Fibroblast of lung (primary cell): ENCODE measurements around the gene RHEB. TPM values are rescaled to one million over a fixed set of nuclear protein-coding genes. Genes with fewer than 3 reads are reported as not detected.

ENCODE experiments used
- DNase-seq, 2 donors: peaks; one replicate each; pipeline versions ENCODE4 v3.0.0 to v3.0.0-alpha.2; 2010; ENCODE audit warnings: low read depth in 2 of 2
- H2AFZ ChIP-seq: 2 replicates; pipeline ENCODE4 v1.5.1; 2012; ENCODE audit warnings: low read length, control low read depth, inconsistent platforms
- H3K27ac ChIP-seq: 2 replicates; pipeline ENCODE4 v1.5.1; 2011; ENCODE audit warnings: low read length, control low read depth; ENCODE audit not compliant: insufficient read depth
- H3K27me3 ChIP-seq: 2 replicates; pipeline ENCODE4 v1.5.1; 2011; ENCODE audit warnings: mild to moderate bottlenecking, low read length; ENCODE audit not compliant: control insufficient read depth, insufficient read depth
- H3K36me3 ChIP-seq: 2 replicates; pipeline ENCODE4 v1.5.1; 2011; ENCODE audit warnings: low read length; ENCODE audit not compliant: control insufficient read depth, insufficient read depth
- H3K4me1 ChIP-seq: 2 replicates; pipeline ENCODE4 v1.5.1; 2011; ENCODE audit warnings: low read length; ENCODE audit not compliant: control insufficient read depth, insufficient read depth; ENCODE audit errors: extremely low read depth
- H3K4me2 ChIP-seq: 2 replicates; pipeline ENCODE4 v1.5.1; 2011; ENCODE audit warnings: low read length, control low read depth; ENCODE audit not compliant: insufficient read depth; ENCODE audit errors: extremely low read depth
- H3K4me3 ChIP-seq, 4 experiments: fragments of 200-600 bp in 1 of 4; sonication (generic) in 1 of 4; replicated peaks in 1 of 4; 2 replicates each; pipeline ENCODE4 v1.5.1; 2011 to 2016; ENCODE audit warnings: low read length in 4 of 4, low read depth in 3 of 4, mild to moderate bottlenecking in 3 of 4, control low read depth in 2 of 4, inconsistent platforms in 1 of 4, mixed read lengths in 1 of 4; ENCODE audit not compliant: insufficient read depth in 1 of 4; ENCODE audit errors: control extremely low read depth in 1 of 4
- H3K79me2 ChIP-seq: 2 replicates; pipeline ENCODE4 v1.5.1; 2012; ENCODE audit warnings: mild to moderate bottlenecking, low read length, inconsistent platforms; ENCODE audit not compliant: control insufficient read depth, insufficient read depth
- H3K9ac ChIP-seq: 2 replicates; pipeline ENCODE4 v1.5.1; 2011; ENCODE audit warnings: mild to moderate bottlenecking, low read length, control low read depth; ENCODE audit not compliant: insufficient read depth
- H3K9me3 ChIP-seq: 2 replicates; pipeline ENCODE4 v1.5.1; 2012; ENCODE audit warnings: low read depth, low read length; ENCODE audit not compliant: control insufficient read depth, insufficient read depth
- H4K20me1 ChIP-seq: 2 replicates; pipeline ENCODE4 v1.5.1; 2011; ENCODE audit warnings: low read length; ENCODE audit not compliant: control insufficient read depth, insufficient read depth; ENCODE audit errors: extremely low read depth
- CTCF ChIP-seq, 2 donors: IDR thresholded peaks in 1 of 2; conservative IDR thresholded peaks in 1 of 2; 1 replicate in 1 of 2; 2 replicates in 1 of 2; pipeline ENCODE4 v1.5.1; 2011 to 2012; ENCODE audit warnings: low read length in 2 of 2, control low read depth in 1 of 2, inconsistent platforms in 1 of 2, low read depth in 1 of 2, mild to moderate bottlenecking in 1 of 2
- EZH2 ChIP-seq: IDR thresholded peaks from 2 replicates; pipeline ENCODE4 v1.5.1; 2012; ENCODE audit warnings: low read length, control low read depth, mild to moderate bottlenecking; ENCODE audit errors: missing control alignments
- polyA plus RNA-seq, 2 donors: library from polyadenylated mRNA; depleted of rRNA in 1 of 2; stranded (reverse) in 1 of 2; unstranded in 1 of 2; fragments of >200 nt; gene quantifications; 2 replicates each; pipeline ENCODE4 v1.2.1, GENCODE V29; 2011 to 2012; ENCODE audit warnings: missing spikeins in 1 of 2
- total RNA-seq: library from RNA; depleted of rRNA; stranded (reverse); fragments of >200 nt; gene quantifications from 2 replicates; pipeline ENCODE4 v1.2.1, GENCODE V29; 2014

RHEB gene
- total and polyA plus RNA-seq, 2 donors (not counting 1 experiment from before 2014, with no cell fraction given): 81.4 to 135 TPM

DNA sequence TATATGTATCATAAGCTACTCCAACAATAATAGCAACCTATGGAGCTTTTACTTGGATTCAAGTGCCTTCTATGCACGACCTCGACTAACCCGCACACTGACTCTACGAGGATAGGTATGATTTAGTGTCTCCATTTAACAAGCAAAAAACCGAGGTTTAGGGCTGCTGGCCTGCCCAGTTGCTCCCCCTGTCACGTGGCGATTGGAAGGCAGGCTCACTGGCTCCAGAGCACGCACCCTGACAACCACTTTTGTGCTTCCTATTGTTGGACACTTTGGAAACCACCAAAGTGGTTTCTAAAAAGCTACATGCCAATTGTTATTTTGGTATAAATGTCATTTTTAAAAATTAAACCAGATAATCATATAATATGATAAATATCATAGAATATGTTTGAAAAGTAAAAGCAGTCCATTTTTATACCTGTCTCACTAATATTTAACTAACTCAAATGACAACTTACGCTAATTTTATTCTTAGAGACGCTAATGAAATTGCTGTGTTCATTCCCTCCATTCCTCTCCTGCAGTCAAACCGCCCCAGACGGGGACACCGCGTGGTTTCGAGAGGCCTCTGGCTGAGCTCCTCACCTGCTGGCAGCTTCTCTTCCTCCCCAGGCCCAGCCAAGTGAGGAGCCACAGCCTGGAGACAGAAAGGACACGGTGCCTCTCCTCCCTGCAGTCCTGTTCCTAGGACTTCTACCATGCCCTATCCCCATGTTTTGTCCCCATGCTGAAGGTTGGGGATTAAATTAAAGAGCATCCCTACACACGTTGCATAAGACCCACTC is 22.2 kb upstream of the RHEB start:
- no peak overlapping the region for H3K27ac ChIP-seq
- no peak overlapping the region for H3K4me3 ChIP-seq
- H3K79me2 ChIP-seq: no peaks in the 10 kb centered on the region
- H3K9ac ChIP-seq: no peak overlapping the region
- no peak overlapping the region for H3K4me2 ChIP-seq
- no peak overlapping the region for H2AFZ ChIP-seq
- H3K9me3 ChIP-seq: no peaks in the 10 kb centered on the region
- no peaks in the 10 kb centered on the region for H3K4me1 ChIP-seq
- no peak for DNase-seq
- H3K27me3 ChIP-seq: peaks cover 2% of the 10 kb centered on the region
- H3K36me3 ChIP-seq: no peaks in the 10 kb centered on the region
- TF ChIP-seq EZH2 (no peak), CTCF (conservative IDR thresholded peaks at IDR 0.05 in 1 of 2, IDR thresholded peaks at IDR 0.05 in 1 of 2; ENCODE audit: low read depth in 1 of 2, low read length in 2 of 2) (no peak)
- H4K20me1 ChIP-seq: no peaks in the 10 kb centered on the region

DNA sequence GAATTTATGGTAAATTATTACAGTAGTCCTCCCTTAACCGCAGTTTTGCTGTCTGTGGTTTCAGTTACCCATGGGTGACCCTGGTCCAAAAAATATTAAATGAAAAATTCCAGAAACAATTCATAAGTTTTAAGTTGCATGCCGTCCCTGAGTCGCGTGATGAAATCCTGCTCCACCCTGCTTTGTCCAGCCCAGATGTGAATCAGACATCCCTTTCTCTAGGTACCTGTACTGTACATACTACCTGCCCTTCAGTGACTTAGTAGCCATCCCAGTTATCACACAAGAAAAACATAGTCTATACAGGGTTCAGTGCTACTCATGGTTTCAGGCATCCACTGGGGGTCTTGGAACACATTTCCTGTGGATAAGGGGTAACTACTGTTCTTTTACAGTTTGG is 20.5 kb upstream of the RHEB start:
- DNase-seq: no peak
- no peak for TF ChIP-seq EZH2
- TF ChIP-seq CTCF (conservative IDR thresholded peaks at IDR 0.05 in 1 of 2, IDR thresholded peaks at IDR 0.05 in 1 of 2; ENCODE audit: low read depth in 1 of 2, low read length in 2 of 2): no peak
- H3K4me2 ChIP-seq: no peak overlapping the region
- H3K27me3 ChIP-seq: peaks cover 2% of the 10 kb centered on the region
- no peaks in the 10 kb centered on the region for H3K4me1 ChIP-seq
- H3K4me3 ChIP-seq: no peak overlapping the region
- H3K36me3 ChIP-seq: no peaks in the 10 kb centered on the region
- H3K9ac ChIP-seq: no peak overlapping the region
- no peaks in the 10 kb centered on the region for H3K9me3 ChIP-seq
- no peak overlapping the region for H3K27ac ChIP-seq
- no peak overlapping the region for H2AFZ ChIP-seq
- no peaks in the 10 kb centered on the region for H3K79me2 ChIP-seq
- H4K20me1 ChIP-seq: no peaks in the 10 kb centered on the region

DNA sequence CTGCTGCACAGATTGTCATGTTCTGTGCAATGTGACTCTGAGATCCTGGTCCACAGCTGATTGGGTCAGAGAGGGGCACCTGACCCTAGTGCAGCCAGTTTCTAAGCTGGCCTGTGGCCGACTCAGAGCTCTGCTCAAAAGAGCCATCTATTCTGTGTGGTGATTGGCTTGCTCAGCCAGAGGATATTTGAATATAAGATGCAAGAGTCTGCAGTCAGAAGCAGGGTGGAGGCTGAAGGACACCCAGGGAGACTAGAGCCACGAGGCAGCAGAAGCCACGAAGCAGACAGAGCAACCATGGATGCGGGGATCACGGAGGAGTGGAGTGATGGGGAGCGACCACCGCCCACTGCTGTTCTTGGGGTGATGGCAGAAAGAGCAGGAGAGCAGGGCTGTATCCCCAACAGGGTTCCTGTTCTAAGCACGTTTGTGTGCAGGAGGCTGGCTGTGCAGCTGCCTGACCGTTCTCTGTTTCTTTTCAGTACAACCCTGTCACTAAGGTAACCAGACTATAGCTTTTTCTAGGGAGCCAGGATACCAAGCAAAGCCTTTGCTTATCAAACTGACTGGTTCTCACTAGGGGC is 19.5 kb upstream of the RHEB start:
- DNase-seq: peak in 1 of 2 donors; percentile 48
- Histone ChIP-seq H2AFZ (no peak overlapping the region), H3K9ac (no peak overlapping the region), H3K79me2 (no peaks in the 10 kb centered on the region), H3K27ac (no peak overlapping the region), H3K4me2 (no peak overlapping the region), H3K27me3 (peaks cover 2% of the 10 kb centered on the region), H3K36me3 (no peaks in the 10 kb centered on the region), H3K4me3 (no peak overlapping the region), H3K9me3 (no peaks in the 10 kb centered on the region), H3K4me1 (no peaks in the 10 kb centered on the region), H4K20me1 (no peaks in the 10 kb centered on the region)
- TF ChIP-seq EZH2: no peak
- no peak for TF ChIP-seq CTCF (conservative IDR thresholded peaks at IDR 0.05 in 1 of 2, IDR thresholded peaks at IDR 0.05 in 1 of 2; ENCODE audit: low read depth in 1 of 2, low read length in 2 of 2)
